PFSK-1 (cell line): ENCODE results near the gene MITF.

Experiments used
- FOXP2 ChIP-seq: optimal IDR thresholded peaks from 2 replicates; pipeline ENCODE3; 2011; ENCODE audit warnings: borderline replicate concordance, control low read depth, inconsistent platforms; ENCODE audit not compliant: insufficient read depth; ENCODE audit errors: extremely low read length, extremely low read depth
- POLR2AphosphoS5 ChIP-seq: IDR thresholded peaks from 2 replicates; pipeline ENCODE4 v1.6.1; 2012; ENCODE audit warnings: low read depth, mild to moderate bottlenecking, control low read depth, low read length, moderate library complexity
- SIN3A ChIP-seq: IDR thresholded peaks from 2 replicates; pipeline ENCODE4 v1.6.1; 2012; ENCODE audit warnings: mild to moderate bottlenecking, low read length, moderate library complexity, borderline replicate concordance; ENCODE audit not compliant: insufficient read depth
- TAF1 ChIP-seq: IDR thresholded peaks from 2 replicates; pipeline ENCODE4 v1.6.1; 2012; ENCODE audit warnings: low read length, control low read depth, borderline replicate concordance; ENCODE audit not compliant: insufficient read depth
- TF ChIP-seq, protein P1 (sequence below), 2 experiments: IDR thresholded peaks; 2 replicates each; pipeline versions ENCODE4 v1.6.1 to v1.8.0; 2011 to 2012; ENCODE audit warnings: low read depth in 2 of 2, low read length in 2 of 2, control low read depth in 1 of 2, inconsistent platforms in 1 of 2, mild to moderate bottlenecking in 1 of 2, moderate library complexity in 1 of 2; ENCODE audit not compliant: insufficient read depth in 1 of 2

MITF gene

DNA sequence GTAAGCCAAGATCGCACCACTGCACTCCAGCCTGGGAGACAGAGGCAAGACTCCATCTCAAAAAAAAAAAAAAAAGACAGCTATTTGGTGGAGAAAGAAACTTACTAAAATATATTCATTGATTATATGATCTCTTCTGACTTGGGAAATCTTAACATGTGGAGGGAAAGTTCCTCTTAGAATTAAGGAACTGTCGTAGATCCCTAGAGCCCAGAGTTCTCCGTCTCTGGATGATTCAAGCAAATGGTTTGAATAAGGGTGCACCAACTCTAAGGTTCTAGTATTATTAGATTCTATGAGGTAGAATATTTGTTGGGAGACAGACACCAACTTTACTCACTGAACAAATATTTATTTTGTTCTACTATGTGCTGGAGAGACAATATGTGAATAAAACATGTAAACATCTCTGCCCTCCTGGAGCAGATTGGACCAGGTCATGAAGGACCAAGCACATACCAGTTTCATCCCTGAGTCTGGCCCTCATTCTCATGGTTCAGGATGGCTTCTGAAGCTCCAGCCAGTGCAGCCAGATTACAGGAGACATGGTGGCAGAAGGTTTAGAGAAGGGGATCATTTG, 129.7 kb downstream of the MITF start:
- TF ChIP-seq TAF1, result no peak

DNA sequence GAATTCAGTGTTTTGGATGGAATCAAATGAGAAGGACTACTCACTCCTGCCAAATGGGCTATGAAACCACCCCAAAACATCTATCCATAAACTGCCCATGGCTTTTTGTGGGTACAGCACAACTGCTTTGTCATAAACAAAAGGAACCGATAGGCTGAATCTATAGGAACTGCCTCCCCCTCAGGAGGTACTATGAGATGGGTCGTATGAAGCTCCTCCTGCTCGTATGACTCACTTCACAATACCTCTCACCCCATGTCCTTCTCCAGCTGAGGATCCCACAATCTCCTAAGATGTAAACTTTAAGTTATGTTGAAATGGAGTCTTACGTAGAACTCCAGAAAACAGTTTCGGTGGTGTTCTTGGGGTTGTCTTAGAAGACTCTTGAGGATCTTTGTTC, 130.4 kb downstream of the MITF start:
- no peak for TF ChIP-seq SIN3A
- no peak for TF ChIP-seq FOXP2
- TF ChIP-seq, protein P1, sequence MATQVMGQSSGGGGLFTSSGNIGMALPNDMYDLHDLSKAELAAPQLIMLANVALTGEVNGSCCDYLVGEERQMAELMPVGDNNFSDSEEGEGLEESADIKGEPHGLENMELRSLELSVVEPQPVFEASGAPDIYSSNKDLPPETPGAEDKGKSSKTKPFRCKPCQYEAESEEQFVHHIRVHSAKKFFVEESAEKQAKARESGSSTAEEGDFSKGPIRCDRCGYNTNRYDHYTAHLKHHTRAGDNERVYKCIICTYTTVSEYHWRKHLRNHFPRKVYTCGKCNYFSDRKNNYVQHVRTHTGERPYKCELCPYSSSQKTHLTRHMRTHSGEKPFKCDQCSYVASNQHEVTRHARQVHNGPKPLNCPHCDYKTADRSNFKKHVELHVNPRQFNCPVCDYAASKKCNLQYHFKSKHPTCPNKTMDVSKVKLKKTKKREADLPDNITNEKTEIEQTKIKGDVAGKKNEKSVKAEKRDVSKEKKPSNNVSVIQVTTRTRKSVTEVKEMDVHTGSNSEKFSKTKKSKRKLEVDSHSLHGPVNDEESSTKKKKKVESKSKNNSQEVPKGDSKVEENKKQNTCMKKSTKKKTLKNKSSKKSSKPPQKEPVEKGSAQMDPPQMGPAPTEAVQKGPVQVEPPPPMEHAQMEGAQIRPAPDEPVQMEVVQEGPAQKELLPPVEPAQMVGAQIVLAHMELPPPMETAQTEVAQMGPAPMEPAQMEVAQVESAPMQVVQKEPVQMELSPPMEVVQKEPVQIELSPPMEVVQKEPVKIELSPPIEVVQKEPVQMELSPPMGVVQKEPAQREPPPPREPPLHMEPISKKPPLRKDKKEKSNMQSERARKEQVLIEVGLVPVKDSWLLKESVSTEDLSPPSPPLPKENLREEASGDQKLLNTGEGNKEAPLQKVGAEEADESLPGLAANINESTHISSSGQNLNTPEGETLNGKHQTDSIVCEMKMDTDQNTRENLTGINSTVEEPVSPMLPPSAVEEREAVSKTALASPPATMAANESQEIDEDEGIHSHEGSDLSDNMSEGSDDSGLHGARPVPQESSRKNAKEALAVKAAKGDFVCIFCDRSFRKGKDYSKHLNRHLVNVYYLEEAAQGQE (IDR thresholded peaks at IDR 0.05; ENCODE audit: insufficient read depth in 1 of 2, low read depth in 2 of 2, low read length in 2 of 2), result no peak
- TF ChIP-seq POLR2AphosphoS5, result no peak
- TF ChIP-seq TAF1, result no peak

DNA sequence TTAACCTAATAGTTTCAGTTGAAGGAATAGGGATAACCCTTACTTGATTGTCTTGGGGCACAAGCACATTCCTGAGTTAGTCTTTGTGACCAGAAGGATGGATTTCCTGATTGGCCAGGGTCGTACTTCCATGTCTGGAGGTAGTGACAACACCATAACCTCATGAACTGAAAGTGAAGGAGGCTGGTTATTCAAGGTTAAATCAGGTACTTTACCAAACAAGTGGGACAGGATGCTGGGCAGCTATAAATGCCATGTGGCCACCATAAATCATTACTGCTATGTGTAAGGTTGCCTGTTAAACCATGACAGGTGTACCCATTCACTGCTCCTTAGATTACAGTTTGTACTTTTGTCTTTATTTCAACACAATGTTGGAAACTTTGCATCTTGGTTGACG, 132.0 kb downstream of the MITF start:
- no peak for TF ChIP-seq TAF1
- TF ChIP-seq SIN3A, result no peak
- TF ChIP-seq FOXP2, result no peak
- no peak for TF ChIP-seq POLR2AphosphoS5
- TF ChIP-seq, protein P1 (IDR thresholded peaks at IDR 0.05; ENCODE audit: insufficient read depth in 1 of 2, low read depth in 2 of 2, low read length in 2 of 2), result no peak

DNA sequence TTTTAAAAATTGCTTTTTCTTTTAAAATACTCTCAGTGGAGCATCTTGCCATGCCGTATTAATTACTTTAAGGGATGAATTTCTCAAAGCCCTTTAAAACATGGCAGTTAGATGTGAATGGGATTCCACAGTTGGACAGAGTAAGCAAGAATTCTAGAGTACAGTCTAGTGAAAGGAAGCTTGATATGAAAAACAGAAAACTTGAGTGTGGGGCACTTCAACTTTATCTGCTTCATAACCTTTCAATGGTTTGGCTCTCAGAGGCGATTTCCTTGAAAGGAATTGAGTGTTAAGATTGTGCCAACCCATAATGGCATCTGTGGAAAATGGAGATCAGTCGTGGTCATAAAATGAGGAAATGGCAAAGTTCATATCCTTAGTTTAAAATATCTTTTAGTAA, 132.6 kb downstream of the MITF start:
- TF ChIP-seq TAF1, result no peak
- no peak for TF ChIP-seq FOXP2
- no peak for TF ChIP-seq POLR2AphosphoS5
- TF ChIP-seq SIN3A, result no peak
- TF ChIP-seq, protein P1 (IDR thresholded peaks at IDR 0.05; ENCODE audit: insufficient read depth in 1 of 2, low read depth in 2 of 2, low read length in 2 of 2), result no peak

DNA sequence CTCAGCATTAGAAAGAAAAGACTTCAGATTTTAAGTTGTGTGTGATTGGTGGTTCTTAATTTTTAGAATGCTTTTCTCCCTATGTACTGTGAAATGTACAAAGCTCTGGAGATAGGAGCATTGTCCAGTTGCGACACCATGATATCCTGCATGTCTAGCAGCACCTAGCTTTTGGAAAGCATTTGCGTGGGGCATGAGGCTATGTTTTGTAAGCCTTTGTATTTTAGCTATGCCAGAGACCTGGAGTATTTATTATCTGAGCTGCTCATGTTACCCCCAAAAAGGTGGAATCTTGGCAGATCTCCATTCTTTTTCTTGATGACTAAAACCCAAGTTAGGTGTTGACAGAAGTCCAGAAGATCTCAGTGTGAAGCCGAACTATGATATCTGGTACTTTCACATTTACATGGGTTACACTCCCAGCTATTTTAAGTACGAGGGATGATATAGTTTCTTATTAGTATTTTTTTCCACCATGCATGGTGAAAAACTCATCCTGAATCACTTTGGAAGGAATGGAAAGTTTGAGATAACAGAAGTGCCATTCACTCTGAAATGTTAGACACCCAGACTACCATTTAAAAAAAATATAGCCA, 133.6 kb downstream of the MITF start:
- TF ChIP-seq POLR2AphosphoS5 (no peak), TAF1 (no peak), FOXP2 (no peak), SIN3A (no peak)
- TF ChIP-seq, protein P1 (IDR thresholded peaks at IDR 0.05; ENCODE audit: insufficient read depth in 1 of 2, low read depth in 2 of 2, low read length in 2 of 2), result no peak

DNA sequence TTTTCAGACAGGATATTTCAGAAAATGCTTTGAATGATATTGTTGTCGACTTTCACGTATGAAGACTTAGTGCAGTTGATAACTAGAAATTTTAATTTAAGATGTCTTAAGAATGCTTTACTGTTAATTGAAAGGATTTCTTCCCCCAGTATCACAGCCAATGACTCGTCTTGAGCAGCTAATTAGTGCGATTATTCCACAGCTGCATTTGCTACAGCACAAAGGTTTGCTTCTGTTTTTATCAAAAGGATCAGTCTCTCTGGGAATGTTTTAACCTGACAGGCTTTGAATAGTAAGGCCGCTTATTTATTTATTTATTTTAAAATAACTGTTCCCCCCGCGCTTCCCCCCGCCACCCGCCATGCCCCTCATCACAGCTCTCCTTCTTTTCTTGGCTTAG, 136.8 kb downstream of the MITF start:
- TF ChIP-seq FOXP2 (no peak), TAF1 (no peak), POLR2AphosphoS5 (no peak), SIN3A (no peak)
- TF ChIP-seq, protein P1 (IDR thresholded peaks at IDR 0.05; ENCODE audit: insufficient read depth in 1 of 2, low read depth in 2 of 2, low read length in 2 of 2), result no peak
